HTERT RPE-1 (cell line): ENCODE results near the gene SLC35A1.
"Not testable (repeated sequence)": the region's sequence is repeated elsewhere in the genome, so short reads cannot be mapped to it uniquely, and the experiment has no call there.

Experiments
- in situ Hi-C: fragments of 300-500 bp; cut with MboI; formaldehyde crosslinking; loops from 4 replicates; pipeline ENCODE4 v1.14.3; 2020; ENCODE audit warnings: low sequenced_read_pairs

Gene SLC35A1

GRCh38 chr6:87472525-87473418 is at the start of gene SLC35A1:
Gene SLC35A1, plus strand, starts transcription at chr6:87472974. Its CDS starts 30 bp downstream, at chr6:87473004.
- in situ Hi-C loops, result no loop called here

DNA sequence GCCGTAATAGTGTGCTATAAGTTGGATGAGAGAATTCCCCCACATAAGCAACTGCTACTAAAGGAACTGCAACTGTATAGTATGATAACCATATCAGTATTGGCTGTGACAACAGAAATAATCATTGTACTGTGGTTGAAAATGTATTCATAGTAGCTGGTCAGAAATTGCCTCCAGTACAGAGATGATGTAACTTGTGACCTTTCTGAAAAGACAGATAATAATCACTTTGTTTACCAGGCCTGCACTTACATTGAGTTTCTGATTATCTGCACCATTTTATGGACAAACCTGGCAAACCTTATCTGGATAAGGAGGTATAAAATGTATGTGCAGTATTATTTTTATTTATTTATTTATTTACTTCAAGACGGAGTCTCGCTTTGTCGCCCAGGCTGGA is 46.0 kb upstream of the SLC35A1 start:
- in situ Hi-C loops, result no loop called here

- in situ Hi-C loops, result no loop called here
These were observed 42.3 kb upstream of the SLC35A1 start for GRCh38 chr6:87430499-87430898.

- in situ Hi-C loops, result no loop called here
These were observed 41.5 kb upstream of the SLC35A1 start for GRCh38 chr6:87431263-87431662.

GRCh38 chr6:87436435-87436834 is 36.3 kb upstream of the SLC35A1 start:
- in situ Hi-C loops, result no loop called here

GRCh38 chr6:87441711-87442110 is 31.1 kb upstream of the SLC35A1 start:
- in situ Hi-C loops, result no loop called here

GRCh38 chr6:87444362-87444761 is 28.4 kb upstream of the SLC35A1 start:
- in situ Hi-C loops, result no loop called here

- in situ Hi-C loops, result no loop called here
These were observed 7.7 kb upstream of the SLC35A1 start for GRCh38 chr6:87465051-87465450.

GRCh38 chr6:87473419-87473903 is 687 bp downstream of the SLC35A1 start:
- in situ Hi-C loops, result no loop called here

DNA sequence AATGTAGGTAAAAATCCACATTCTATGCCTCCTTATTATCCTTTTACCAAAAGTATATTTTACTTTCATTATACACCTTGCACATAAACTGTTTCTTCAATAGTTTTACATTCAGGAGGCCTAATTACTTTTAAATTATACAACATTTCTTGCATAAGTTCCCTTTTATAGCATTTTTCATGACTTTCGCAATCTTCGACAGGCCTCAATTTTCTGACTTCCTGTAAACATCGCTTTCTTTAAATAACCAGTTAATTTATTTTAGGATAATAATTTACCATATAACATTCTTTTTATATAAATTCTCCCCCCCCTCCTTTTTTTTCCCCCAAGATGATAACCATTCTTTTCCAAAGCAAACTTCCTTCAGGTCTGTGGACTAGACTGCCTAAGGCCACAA is 9.2 kb downstream of the SLC35A1 start:
- in situ Hi-C loops, result no loop called here

DNA sequence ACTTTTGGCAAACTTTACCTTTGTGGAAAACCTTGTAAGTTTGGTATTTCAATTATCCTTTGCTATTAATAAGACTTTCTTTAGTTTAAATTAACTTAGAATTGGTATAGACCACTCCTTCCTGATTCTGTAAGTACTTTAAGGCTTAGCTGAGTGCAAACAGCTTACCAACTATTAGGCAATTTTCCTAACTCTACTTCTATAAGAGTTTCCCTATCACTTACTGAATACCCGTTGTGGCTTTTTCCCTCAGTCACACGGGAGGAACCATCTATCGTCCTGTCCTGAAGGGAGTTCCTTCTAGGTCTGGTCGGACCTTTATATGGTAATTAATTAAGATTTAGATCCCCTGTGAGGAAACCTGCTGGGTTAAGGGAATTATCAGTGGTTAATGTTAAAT is 9.6 kb downstream of the SLC35A1 start:
- in situ Hi-C loops, result no loop called here

- in situ Hi-C loops, result no loop called here
These were observed 11.2 kb downstream of the SLC35A1 start for GRCh38 chr6:87483929-87484328.

DNA sequence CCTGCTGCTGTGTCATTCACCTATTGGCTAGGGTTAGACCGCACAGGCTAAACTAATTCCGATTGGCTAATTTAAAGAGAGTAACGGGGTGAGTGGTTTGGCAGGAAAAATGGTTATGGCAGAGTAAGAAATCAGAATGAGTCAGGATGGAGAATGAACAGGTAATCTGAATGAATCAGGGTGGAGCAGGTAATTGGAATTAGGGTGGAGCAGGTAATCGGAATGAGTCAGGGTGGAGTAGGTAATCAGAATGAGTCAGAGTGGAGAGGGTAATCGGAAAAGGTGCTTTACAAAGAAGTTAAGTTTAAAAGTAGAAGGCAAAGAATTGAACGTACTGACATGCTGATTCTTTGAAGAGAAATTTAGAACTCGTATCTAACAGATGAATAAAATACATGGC is 11.7 kb downstream of the SLC35A1 start:
- in situ Hi-C loops, result no loop called here

DNA sequence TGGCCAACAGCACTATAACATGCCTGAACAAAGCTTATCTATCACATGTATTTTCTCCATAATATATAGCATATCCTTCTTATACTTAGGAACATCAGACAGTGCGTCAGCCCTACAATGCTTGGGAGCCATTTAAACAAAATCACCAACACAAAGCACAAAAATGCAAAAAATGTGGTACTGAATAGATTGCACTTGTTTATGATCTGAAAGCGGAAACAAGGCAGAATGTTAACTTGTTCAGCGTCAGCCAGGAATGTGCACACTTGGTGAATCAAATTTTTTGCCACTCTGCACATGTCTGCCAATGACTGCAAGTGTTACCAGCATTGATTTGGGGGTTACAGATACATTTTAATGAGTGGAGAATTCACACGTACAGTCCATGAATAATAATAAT is 14.8 kb downstream of the SLC35A1 start:
- in situ Hi-C loops, result no loop called here

DNA sequence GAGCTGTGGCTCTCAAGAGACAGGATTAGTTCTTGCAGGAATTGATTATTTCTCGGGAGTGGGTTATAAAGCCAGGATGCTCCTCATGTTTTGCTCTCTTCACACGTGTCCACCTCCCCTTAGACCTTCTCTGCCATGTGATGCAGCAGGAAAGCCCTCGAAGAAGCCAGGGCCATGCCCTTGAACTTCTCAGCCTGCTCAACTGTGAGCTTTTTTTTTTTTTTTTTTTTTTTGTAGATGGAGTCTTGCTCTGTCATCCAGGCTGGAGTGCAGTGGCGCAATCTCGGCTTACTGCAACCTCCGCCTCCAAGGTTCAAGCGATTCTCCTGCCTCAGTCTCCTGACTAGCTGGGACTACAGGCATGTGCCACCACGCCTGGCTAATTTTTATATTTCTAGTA is 16.6 kb downstream of the SLC35A1 start:
- in situ Hi-C loops, result not testable (repeated sequence)

DNA sequence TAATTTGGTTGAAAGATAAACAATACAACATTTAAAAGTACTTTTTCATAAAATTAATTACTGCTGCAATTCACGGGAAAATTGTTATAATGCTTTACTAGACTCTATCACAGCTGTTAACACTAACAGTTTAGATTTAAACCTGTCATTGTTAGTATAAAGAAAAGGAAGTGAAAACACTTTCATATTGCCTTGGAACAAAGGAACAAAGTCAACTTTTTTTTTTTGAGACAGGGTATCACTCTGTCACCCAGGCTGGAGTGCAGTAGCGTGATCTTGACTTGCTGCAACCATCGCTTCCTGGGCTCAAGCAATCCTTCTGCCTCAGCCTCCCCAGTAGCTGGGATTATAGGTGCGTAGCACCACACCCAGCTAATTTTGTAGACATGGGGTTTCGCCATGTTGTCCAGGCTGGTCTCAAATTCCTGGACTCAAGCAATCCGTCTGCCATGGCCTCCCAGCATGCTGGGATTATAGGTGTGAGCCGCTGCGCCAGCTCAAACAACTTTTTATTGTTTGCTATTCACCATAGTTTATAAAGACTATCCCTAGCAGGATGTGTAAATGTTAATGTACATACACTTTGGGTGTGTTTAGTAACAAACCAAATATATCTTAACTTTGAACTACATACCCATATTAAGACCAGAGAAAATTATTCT is 22.1 kb downstream of the SLC35A1 start:
- in situ Hi-C loops, result no loop called here

GRCh38 chr6:87498048-87498447 is 25.3 kb downstream of the SLC35A1 start:
- in situ Hi-C loops, result no loop called here

GRCh38 chr6:87501809-87502572 is 29.2 kb downstream of the SLC35A1 start:
- in situ Hi-C loops, result no loop called here

GRCh38 chr6:87504441-87504840 is 31.7 kb downstream of the SLC35A1 start:
- in situ Hi-C loops, result no loop called here

DNA sequence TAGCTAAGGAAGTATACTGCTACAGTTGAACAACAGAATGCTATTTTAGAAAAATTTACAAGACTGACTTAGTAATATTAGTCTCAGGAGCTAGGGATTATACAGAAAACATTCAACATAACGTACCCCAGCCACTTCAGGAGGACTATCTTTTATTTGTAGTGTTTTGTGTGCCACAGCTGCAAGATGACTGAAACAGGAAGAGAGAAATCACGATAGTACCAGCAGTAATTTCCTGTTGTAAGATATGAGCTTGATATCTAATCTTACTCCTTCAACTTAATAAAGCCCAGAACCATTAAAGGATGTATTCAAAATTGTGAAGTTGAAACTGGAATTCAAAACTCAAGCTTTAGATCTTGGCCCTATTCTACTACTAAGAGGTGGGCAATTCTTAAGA is 42.1 kb downstream of the SLC35A1 start:
- in situ Hi-C loops, result no loop called here

DNA sequence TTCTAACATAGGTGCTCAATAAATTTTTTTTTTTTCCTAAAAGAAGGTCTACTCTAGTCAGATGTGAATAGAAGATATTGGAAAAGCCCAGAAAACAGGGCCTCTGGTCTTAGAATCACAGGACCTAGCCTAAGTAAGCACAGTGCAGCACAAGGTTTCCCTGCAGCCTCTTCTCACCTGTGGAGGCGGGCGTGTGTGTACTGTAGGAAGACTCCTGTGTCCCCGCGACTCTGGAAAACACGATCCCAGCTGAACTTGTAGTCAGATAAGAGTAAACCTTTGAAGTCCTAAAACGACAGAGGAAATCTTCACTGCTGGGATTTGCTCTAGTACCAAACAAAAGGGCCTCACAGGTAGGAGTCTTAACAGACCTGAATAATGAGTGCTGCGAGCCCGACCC is 45.7 kb downstream of the SLC35A1 start:
- in situ Hi-C loops, result no loop called here
